Measurements from ENCODE around the gene PRDM16. TPM values are rescaled to one million over a fixed set of nuclear protein-coding genes. Genes with fewer than 3 reads are reported as not detected.

PRDM16 gene
- total and polyA plus RNA-seq, 2 of the 13 experiments (the other 11 are each of a cell fraction or from before 2014, with no cell fraction given), result 0.15 to 0.81 TPM

DNA sequence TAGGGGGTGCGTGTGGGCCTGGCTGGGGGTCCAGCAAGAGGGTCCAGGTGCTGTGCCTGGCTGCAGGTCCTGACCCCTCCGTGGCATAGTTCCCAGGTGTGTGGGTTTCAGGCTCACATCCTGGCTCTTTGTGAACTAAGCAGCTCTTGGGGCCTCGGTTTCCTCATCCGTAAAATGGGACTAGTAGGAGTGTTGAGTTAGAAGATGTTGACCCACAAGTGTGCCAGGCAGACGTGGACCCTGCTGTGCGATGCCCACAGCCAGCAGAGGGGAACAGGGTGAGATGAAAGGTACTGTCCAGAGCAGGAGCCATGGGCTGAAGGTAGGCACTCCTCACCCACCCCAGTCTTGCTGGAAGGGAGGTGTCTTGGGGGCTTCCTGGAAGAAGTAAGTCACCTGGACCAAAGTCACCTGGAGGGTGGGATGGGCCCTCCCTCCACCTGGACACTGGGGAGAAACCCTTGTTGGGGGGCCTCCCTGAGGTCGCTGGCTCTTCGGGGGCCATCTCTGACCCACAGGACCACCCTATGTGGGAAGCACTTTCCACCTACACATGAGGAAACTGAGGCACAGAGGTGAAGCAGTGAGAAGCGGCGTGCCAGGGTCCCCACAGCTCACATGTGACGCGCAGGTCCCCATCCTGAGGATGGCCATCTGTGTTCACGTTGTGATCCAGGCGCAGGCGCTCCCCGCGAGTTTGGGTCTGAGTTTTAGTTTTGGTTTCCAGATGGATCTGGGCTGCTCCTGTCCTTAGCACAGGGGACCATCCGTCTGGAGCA lies 386.9 kb downstream of the PRDM16 start (continued):
- no peak for TF ChIP-seq DMTF1 (CRISPR knock-in tag; IDR thresholded peaks at IDR 0.05)
- TF ChIP-seq, protein P1, sequence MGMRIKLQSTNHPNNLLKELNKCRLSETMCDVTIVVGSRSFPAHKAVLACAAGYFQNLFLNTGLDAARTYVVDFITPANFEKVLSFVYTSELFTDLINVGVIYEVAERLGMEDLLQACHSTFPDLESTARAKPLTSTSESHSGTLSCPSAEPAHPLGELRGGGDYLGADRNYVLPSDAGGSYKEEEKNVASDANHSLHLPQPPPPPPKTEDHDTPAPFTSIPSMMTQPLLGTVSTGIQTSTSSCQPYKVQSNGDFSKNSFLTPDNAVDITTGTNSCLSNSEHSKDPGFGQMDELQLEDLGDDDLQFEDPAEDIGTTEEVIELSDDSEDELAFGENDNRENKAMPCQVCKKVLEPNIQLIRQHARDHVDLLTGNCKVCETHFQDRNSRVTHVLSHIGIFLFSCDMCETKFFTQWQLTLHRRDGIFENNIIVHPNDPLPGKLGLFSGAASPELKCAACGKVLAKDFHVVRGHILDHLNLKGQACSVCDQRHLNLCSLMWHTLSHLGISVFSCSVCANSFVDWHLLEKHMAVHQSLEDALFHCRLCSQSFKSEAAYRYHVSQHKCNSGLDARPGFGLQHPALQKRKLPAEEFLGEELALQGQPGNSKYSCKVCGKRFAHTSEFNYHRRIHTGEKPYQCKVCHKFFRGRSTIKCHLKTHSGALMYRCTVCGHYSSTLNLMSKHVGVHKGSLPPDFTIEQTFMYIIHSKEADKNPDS (CRISPR knock-in tag; IDR thresholded peaks at IDR 0.05), result 0 out of 2 replicates have a peak, but pooled peaks have one; percentile 10
- no peak for TF ChIP-seq ZNF432 (CRISPR knock-in tag; IDR thresholded peaks at IDR 0.05; ENCODE audit: borderline replicate concordance)
- no peak for TF ChIP-seq ZNF280D (CRISPR knock-in tag; IDR thresholded peaks at IDR 0.05)
- no peak for TF ChIP-seq NFIC (IDR thresholded peaks at IDR 0.05; ENCODE audit: low read length)
- TF ChIP-seq ZNF546 (CRISPR knock-in tag; conservative IDR thresholded peaks at IDR 0.05), result 0 out of 2 replicates have a peak, but pooled peaks have one; percentile 19
- TF ChIP-seq KDM1A (CRISPR knock-in tag; IDR thresholded peaks at IDR 0.05), result peak; percentile 63
- TF ChIP-seq CHD4 (IDR thresholded peaks at IDR 0.05; ENCODE audit: borderline replicate concordance, low read length), result no peak
- no peak for TF ChIP-seq ZFP90 (CRISPR knock-in tag; IDR thresholded peaks at IDR 0.05; ENCODE audit: borderline replicate concordance)
- TF ChIP-seq MXD1 (CRISPR knock-in tag; IDR thresholded peaks at IDR 0.05), result no peak
- 0 out of 2 replicates have a peak, but pooled peaks have one; percentile 4 for TF ChIP-seq HDAC1 (CRISPR knock-in tag; IDR thresholded peaks at IDR 0.05)
- TF ChIP-seq, protein P2, sequence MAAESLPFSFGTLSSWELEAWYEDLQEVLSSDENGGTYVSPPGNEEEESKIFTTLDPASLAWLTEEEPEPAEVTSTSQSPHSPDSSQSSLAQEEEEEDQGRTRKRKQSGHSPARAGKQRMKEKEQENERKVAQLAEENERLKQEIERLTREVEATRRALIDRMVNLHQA (CRISPR knock-in tag; IDR thresholded peaks at IDR 0.05), result no peak
- no peak for TF ChIP-seq KLF13 (CRISPR knock-in tag; IDR thresholded peaks at IDR 0.05)
- no peak for TF ChIP-seq ZNF44 (CRISPR knock-in tag; IDR thresholded peaks at IDR 0.05)
- no peak for TF ChIP-seq HHEX (CRISPR knock-in tag; IDR thresholded peaks at IDR 0.05)
- no peak for TF ChIP-seq TCF12 (IDR thresholded peaks at IDR 0.05)
- no peak for TF ChIP-seq TCF12 (CRISPR knock-in tag; IDR thresholded peaks at IDR 0.05)
- no peak for TF ChIP-seq ZNF75D (CRISPR knock-in tag; IDR thresholded peaks at IDR 0.05; ENCODE audit: borderline replicate concordance)
- TF ChIP-seq RFX3 (CRISPR knock-in tag; IDR thresholded peaks at IDR 0.05), result no peak
- TF ChIP-seq HDAC2 (CRISPR knock-in tag; IDR thresholded peaks at IDR 0.05), result no peak
- no peak for TF ChIP-seq ATF1 (CRISPR knock-in tag; IDR thresholded peaks at IDR 0.05)
- no peak for TF ChIP-seq ZBTB7B (CRISPR knock-in tag; IDR thresholded peaks at IDR 0.05)
- no peak for TF ChIP-seq SP1 (IDR thresholded peaks at IDR 0.05)
- no peak for TF ChIP-seq SP1 (CRISPR knock-in tag; IDR thresholded peaks at IDR 0.05)
